IgD-negative memory B cell (primary cell): ENCODE measurements around the gene CSPG4. TPM values are rescaled to one million over a fixed set of nuclear protein-coding genes. Genes with fewer than 3 reads are reported as not detected.
"Not testable (repeated sequence)": the region's sequence is repeated elsewhere in the genome, so short reads cannot be mapped to it uniquely, and the experiment has no call there.

Experiments used
- H3K27ac Mint-ChIP-seq, 3 donors: one replicate each; pipeline ENCODE4 v1.8.0; 2020 to 2022; ENCODE audit warnings: mild to moderate bottlenecking in 3 of 3, mixed read lengths in 3 of 3, moderate library complexity in 1 of 3
- H3K27me3 Mint-ChIP-seq: one replicate; pipeline ENCODE4 v1.8.0; 2021; ENCODE audit warnings: mixed read lengths
- H3K36me3 Mint-ChIP-seq: one replicate; pipeline ENCODE4 v1.8.0; 2020; ENCODE audit warnings: mild to moderate bottlenecking, mixed read lengths
- H3K4me1 Mint-ChIP-seq, 3 donors: one replicate each; pipeline ENCODE4 v1.8.0; 2020 to 2022; ENCODE audit warnings: mixed read lengths in 3 of 3, mild to moderate bottlenecking in 1 of 3
- H3K4me3 Mint-ChIP-seq, 4 donors: one replicate each; pipeline ENCODE4 v1.8.0; 2020 to 2022; ENCODE audit warnings: mild to moderate bottlenecking in 4 of 4, mixed read lengths in 4 of 4, moderate library complexity in 3 of 4
- H3K9me3 Mint-ChIP-seq, 3 donors: one replicate each; pipeline ENCODE4 v1.8.0; 2020 to 2021; ENCODE audit warnings: mixed read lengths in 3 of 3, mild to moderate bottlenecking in 1 of 3
- polyA plus RNA-seq: library from polyadenylated mRNA; unstranded; fragments of 300-500 nt; fragmentation: Illumina TruSeq; gene quantifications from one replicate; pipeline ENCODE4 v1.2.3, GENCODE V29; 2021

Gene CSPG4
- polyA plus RNA-seq, 1 donor from 2014 or later = not detected

GRCh38 chr15:75639709-75640482 is 72.8 kb downstream of the CSPG4 start, which contains the start of gene IMP3:
IMP3 (minus strand) TSS chr15:75640224; CDS start chr15:75640168, 56 bp downstream.
- Mint-ChIP-seq H3K4me1 (peaks cover 30 to 33% (median 32%) of the 10 kb centered on the region in 3 donors), H3K27ac (peak within 1 kb of the TSS; percentile 78 to 96 (median 91))

GRCh38 chr15:75639191-75639708 is 73.4 kb downstream of the CSPG4 start:
- Mint-ChIP-seq H3K27me3 (no peaks in the 10 kb centered on the region), H3K27ac (peak overlapping the region; percentile 78 to 96 (median 91)), H3K4me3 (peak overlapping the region; percentile 88 to 98 (median 96)), H3K9me3 (no peaks in the 10 kb centered on the region), H3K4me1 (peaks cover 30 to 33% (median 32%) of the 10 kb centered on the region in 3 donors), H3K36me3 (peaks cover 2% of the 10 kb centered on the region)

More at GRCh38 chr15:75639709-75640482, 72.8 kb downstream of the CSPG4 start, which contains the start of gene IMP3:
- peaks cover 2% of the 10 kb centered on the region for H3K36me3 Mint-ChIP-seq
- no peaks in the 10 kb centered on the region for H3K27me3 Mint-ChIP-seq
- peak within 1 kb of the TSS; percentile 88 to 98 (median 96) for H3K4me3 Mint-ChIP-seq
- no peaks in the 10 kb centered on the region for H3K9me3 Mint-ChIP-seq

- Mint-ChIP-seq H3K4me3 (peak overlapping the region in 2 of 4 donors; percentile 52 to 88), H3K27ac (peak overlapping the region in 1 of 3 donors; percentile 64), H3K4me1 (peaks cover 27 to 30% (median 28%) of the 10 kb centered on the region in 3 donors), H3K36me3 (peaks cover 2% of the 10 kb centered on the region), H3K27me3 (no peaks in the 10 kb centered on the region), H3K9me3 (no peaks in the 10 kb centered on the region)
These were observed 75.2 kb downstream of the CSPG4 start for GRCh38 chr15:75637245-75638009.

- Mint-ChIP-seq H3K4me1 (peaks cover 24 to 25% (median 24%) of the 10 kb centered on the region in 3 donors), H3K27me3 (no peaks in the 10 kb centered on the region), H3K4me3 (peak overlapping the region in 1 of 4 donors; percentile 2), H3K36me3 (peaks cover 2% of the 10 kb centered on the region), H3K27ac (peak overlapping the region in 1 of 3 donors; percentile 50), H3K9me3 (no peaks in the 10 kb centered on the region)
These were observed 76.6 kb downstream of the CSPG4 start for GRCh38 chr15:75636026-75636425.

GRCh38 chr15:75633922-75634321 is 78.7 kb downstream of the CSPG4 start:
- peaks cover 15 to 21% (median 18%) of the 10 kb centered on the region in 3 donors for H3K4me1 Mint-ChIP-seq
- not testable (repeated sequence) for H3K36me3 Mint-ChIP-seq, H3K27me3 Mint-ChIP-seq, H3K27ac Mint-ChIP-seq, H3K9me3 Mint-ChIP-seq, H3K4me3 Mint-ChIP-seq

- no peaks in the 10 kb centered on the region for H3K27me3 Mint-ChIP-seq
- H3K4me3 Mint-ChIP-seq = no peak overlapping the region
- H3K27ac Mint-ChIP-seq = no peak overlapping the region
- no peaks in the 10 kb centered on the region for H3K9me3 Mint-ChIP-seq
- H3K4me1 Mint-ChIP-seq = peaks cover under 1 to 4% (median 4%) of the 10 kb centered on the region in 3 donors
- no peaks in the 10 kb centered on the region for H3K36me3 Mint-ChIP-seq
These were observed 80.7 kb downstream of the CSPG4 start for GRCh38 chr15:75631935-75632334.

- Mint-ChIP-seq H3K36me3 (peaks cover 1% of the 10 kb centered on the region), H3K4me1 (peaks cover 7 to 14% (median 8%) of the 10 kb centered on the region in 3 donors), H3K4me3 (peak within 1 kb of the TSS; percentile 89 to 97 (median 96)), H3K9me3 (no peaks in the 10 kb centered on the region), H3K27me3 (no peaks in the 10 kb centered on the region), H3K27ac (peak within 1 kb of the TSS; percentile 98 to 100 (median 98))
These were observed 86.9 kb downstream of the CSPG4 start, which contains the start of gene SNUPN for GRCh38 chr15:75625542-75626347. SNUPN (minus strand) TSS chr15:75625725; CDS start chr15:75621051, 4,674 bp downstream.

Other genes with a start within 250 kb of the CSPG4 start
- 13.3 TPM for gene PTPN9, start 133.5 kb downstream of the CSPG4 start, polyA plus RNA-seq
- gene SNUPN, start 87.1 kb downstream of the CSPG4 start, polyA plus RNA-seq = 25.4 TPM
- gene IMP3, start 72.6 kb downstream of the CSPG4 start, polyA plus RNA-seq = 249 TPM
- 0.05 TPM for gene SNX33, start 64.9 kb downstream of the CSPG4 start, polyA plus RNA-seq
- gene UBE2Q2, start 130.6 kb upstream of the CSPG4 start, polyA plus RNA-seq = 21.4 TPM
- 15.5 TPM for gene FBXO22, start 191.0 kb upstream of the CSPG4 start, polyA plus RNA-seq